Measurements from ENCODE around the gene COPS2. TPM values are rescaled to one million over a fixed set of nuclear protein-coding genes. Genes with fewer than 3 reads are reported as not detected.

Gene COPS2
- polyA plus RNA-seq, 2 of the 4 experiments (the other 2 are of a cell fraction) = 64.8 to 66.6 TPM

DNA sequence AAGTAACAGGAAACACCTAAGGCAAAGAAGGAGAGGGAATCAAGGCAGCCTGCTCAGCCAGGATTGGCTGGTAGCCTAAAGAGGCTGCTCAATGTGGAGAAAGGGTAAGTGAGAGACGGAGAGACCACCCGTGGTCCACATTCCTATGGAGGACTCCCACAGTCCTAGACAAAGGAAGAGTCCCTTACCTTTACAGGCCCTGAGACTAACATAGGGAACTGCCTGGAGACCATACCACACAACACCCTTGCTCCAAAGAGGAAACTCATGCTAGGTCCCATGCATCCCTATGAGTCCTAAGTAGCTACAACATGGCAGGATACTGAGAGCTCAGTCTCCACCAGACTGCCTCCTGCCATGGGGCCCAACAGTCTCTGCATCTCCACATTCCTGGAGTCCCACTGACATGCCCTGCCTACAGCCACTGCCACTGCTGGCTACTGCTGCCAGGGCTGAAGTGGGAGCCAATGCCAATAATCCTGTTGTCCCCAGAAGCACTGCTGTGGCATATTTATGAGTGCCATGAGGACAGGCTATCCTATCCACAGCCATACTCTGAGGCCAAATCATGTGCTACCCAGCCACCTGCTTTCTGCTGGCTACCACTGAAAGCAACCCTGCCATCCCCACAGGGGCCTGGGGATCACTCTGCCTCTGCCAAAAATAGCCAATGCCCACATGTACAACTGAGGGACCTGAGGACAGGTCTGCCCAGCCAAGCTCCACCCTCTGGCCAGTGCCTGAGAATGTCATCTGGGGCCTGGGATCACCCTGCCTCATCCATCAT lies 45.0 kb downstream of the COPS2 start (continued):
- TF ChIP-seq, protein P1, sequence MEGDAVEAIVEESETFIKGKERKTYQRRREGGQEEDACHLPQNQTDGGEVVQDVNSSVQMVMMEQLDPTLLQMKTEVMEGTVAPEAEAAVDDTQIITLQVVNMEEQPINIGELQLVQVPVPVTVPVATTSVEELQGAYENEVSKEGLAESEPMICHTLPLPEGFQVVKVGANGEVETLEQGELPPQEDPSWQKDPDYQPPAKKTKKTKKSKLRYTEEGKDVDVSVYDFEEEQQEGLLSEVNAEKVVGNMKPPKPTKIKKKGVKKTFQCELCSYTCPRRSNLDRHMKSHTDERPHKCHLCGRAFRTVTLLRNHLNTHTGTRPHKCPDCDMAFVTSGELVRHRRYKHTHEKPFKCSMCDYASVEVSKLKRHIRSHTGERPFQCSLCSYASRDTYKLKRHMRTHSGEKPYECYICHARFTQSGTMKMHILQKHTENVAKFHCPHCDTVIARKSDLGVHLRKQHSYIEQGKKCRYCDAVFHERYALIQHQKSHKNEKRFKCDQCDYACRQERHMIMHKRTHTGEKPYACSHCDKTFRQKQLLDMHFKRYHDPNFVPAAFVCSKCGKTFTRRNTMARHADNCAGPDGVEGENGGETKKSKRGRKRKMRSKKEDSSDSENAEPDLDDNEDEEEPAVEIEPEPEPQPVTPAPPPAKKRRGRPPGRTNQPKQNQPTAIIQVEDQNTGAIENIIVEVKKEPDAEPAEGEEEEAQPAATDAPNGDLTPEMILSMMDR (IDR thresholded peaks at IDR 0.05) = no peak
- TF ChIP-seq MYC (IDR thresholded peaks at IDR 0.05; ENCODE audit: borderline replicate concordance, low read length) (no peak), ZFP36 (IDR thresholded peaks at IDR 0.05; ENCODE audit: borderline replicate concordance, partially characterized antibody) (no peak), KDM5A (IDR thresholded peaks at IDR 0.05) (no peak), ZNF302 (CRISPR knock-in tag; IDR thresholded peaks at IDR 0.05) (no peak), NPAS2 (CRISPR knock-in tag; IDR thresholded peaks at IDR 0.05; ENCODE audit: borderline replicate concordance) (no peak), ZC3H11A (IDR thresholded peaks at IDR 0.05) (no peak)
- TF ChIP-seq, protein P2, sequence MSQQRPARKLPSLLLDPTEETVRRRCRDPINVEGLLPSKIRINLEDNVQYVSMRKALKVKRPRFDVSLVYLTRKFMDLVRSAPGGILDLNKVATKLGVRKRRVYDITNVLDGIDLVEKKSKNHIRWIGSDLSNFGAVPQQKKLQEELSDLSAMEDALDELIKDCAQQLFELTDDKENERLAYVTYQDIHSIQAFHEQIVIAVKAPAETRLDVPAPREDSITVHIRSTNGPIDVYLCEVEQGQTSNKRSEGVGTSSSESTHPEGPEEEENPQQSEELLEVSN (IDR thresholded peaks at IDR 0.05; ENCODE audit: borderline replicate concordance, low read depth) = no peak

DNA sequence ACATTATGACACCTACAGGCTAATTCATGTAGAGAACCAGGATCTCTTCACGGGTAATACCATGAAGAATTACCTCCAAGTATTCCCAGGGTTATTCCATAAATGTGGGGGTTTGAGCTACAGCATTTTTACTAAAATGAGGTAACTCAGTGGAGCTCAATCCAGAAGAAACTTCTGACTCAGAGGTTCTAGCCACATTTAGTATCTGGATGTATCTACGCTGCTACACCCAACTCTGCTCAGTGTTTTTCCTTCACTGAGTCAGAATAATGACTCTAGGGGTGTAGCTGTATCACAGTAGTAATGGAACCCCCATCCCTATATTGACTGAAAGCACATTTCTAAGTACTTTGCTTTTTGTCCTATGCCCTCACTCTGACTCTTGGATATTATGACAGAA lies 52.4 kb downstream of the COPS2 start:
- ATAC-seq = no peak

DNA sequence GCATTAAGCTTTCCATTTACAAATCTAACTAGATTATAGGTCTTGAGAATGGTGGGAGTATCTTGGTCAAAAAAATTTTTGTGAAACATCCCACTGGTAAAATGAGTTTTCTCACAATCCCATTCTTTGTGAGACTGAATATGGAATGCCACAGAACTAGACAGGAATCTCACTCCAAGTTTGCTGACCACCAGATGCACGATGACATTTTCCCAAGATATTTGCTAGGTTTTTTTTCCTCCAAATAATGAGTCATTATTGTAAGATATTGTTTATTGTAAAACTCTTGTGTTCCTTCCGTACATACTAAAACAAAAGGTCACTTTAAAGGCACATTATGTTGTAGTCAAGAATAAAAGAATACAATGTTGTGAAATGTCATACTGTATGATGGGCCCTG lies 53.9 kb downstream of the COPS2 start:
- WGBS (ENCODE audit: missing lambda C conversion rate) = 78% methylated on average over 2 of the region's 2 CpGs
- ChIA-PET CTCF (no interaction called here), POLR2A (no interaction called here)
- ATAC-seq = no peak
- FAIRE-seq = no peak
- Histone ChIP-seq H3K9me3 (no peaks in the 10 kb centered on the region), H3K4me3 (no peak overlapping the region), H3K4me2 (no peak overlapping the region), H3K4me1 (0 out of 3 replicates have a peak, but pooled peaks cover 1% of the 10 kb centered on the region), H3K27ac (no peak overlapping the region)
- no peak for DNase-seq (ENCODE audit: low read depth in 1 of 2, low spot score in 1 of 2)
- TF ChIP-seq, protein P1 (IDR thresholded peaks at IDR 0.05) = no peak

More for the DNA sequence above, 52.4 kb downstream of the COPS2 start:
- H3K27ac ChIP-seq = no peak overlapping the region
- H3K4me2 ChIP-seq = no peak overlapping the region
- TF ChIP-seq CHD2 (IDR thresholded peaks at IDR 0.05; ENCODE audit: low read length, partially characterized antibody) = no peak
- TF ChIP-seq ZFP36 (IDR thresholded peaks at IDR 0.05; ENCODE audit: borderline replicate concordance, partially characterized antibody) = no peak
- no peak for TF ChIP-seq ZC3H11A (IDR thresholded peaks at IDR 0.05)
- no peak for TF ChIP-seq HOXB5 (CRISPR knock-in tag; IDR thresholded peaks at IDR 0.05)
- TF ChIP-seq, protein P2 (IDR thresholded peaks at IDR 0.05; ENCODE audit: borderline replicate concordance, low read depth) = no peak
- TF ChIP-seq NFE2L2 (conservative IDR thresholded peaks at IDR 0.05; ENCODE audit: low read length) = no peak
- TF ChIP-seq EP300 (IDR thresholded peaks at IDR 0.05) = no peak
- no peak for TF ChIP-seq HDAC2 (IDR thresholded peaks at IDR 0.05)
- TF ChIP-seq, protein P3, sequence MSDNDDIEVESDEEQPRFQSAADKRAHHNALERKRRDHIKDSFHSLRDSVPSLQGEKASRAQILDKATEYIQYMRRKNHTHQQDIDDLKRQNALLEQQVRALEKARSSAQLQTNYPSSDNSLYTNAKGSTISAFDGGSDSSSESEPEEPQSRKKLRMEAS (IDR thresholded peaks at IDR 0.05) = no peak
- TF ChIP-seq, protein P4, sequence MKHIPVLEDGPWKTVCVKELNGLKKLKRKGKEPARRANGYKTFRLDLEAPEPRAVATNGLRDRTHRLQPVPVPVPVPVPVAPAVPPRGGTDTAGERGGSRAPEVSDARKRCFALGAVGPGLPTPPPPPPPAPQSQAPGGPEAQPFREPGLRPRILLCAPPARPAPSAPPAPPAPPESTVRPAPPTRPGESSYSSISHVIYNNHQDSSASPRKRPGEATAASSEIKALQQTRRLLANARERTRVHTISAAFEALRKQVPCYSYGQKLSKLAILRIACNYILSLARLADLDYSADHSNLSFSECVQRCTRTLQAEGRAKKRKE (CRISPR knock-in tag; IDR thresholded peaks at IDR 0.05; ENCODE audit: low read depth) = no peak
- no peak for TF ChIP-seq SREBF2 (IDR thresholded peaks at IDR 0.05)
- no peak for TF ChIP-seq CBX8 (IDR thresholded peaks at IDR 0.05)
- TF ChIP-seq FOSB (CRISPR knock-in tag; IDR thresholded peaks at IDR 0.05) = no peak
- TF ChIP-seq, protein P5, sequence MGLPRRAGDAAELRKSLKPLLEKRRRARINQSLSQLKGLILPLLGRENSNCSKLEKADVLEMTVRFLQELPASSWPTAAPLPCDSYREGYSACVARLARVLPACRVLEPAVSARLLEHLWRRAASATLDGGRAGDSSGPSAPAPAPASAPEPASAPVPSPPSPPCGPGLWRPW (IDR thresholded peaks at IDR 0.05) = no peak
- DNase-seq (ENCODE audit: low read depth in 1 of 2, low spot score in 1 of 2) = no peak
- ChIA-PET POLR2A (no interaction called here), CTCF (interaction anchor here (1.1 kb wide), 1 partner anchor 241 kb away, joined by 3 read pairs; no protein-coding TSS in a partner anchor)
- 46% methylated on average over 2 of the region's 2 CpGs for WGBS (ENCODE audit: missing lambda C conversion rate)
- FAIRE-seq = no peak
- no peaks in the 10 kb centered on the region for H3K9me3 ChIP-seq
- H3K4me3 ChIP-seq = no peak overlapping the region
- H3K4me1 ChIP-seq = no peaks in the 10 kb centered on the region
